ENCODE measurements around the gene CDAN1. TPM values are rescaled to one million over a fixed set of nuclear protein-coding genes. Genes with fewer than 3 reads are reported as not detected.

The CDAN1 gene
- total and polyA plus RNA-seq, 8 donors, result 4.7 to 27.2 (median 10.1) TPM

GRCh38 chr15:42760759-42761158, 23.8 kb upstream of the CDAN1 start:
- 90 to 100% (median 96%) methylated on average over 1 of the region's 1 CpG for WGBS, 5 donors
- TF ChIP-seq EP300 (IDR thresholded peaks at IDR 0.05) (no peak), POLR2AphosphoS5 (IDR thresholded peaks at IDR 0.05) (no peak), POLR2A (IDR thresholded peaks at IDR 0.05) (no peak), CTCF (IDR thresholded peaks at IDR 0.05) (no peak)
- intact Hi-C loops (cut with DNase I; ENCODE audit: low total_unique reads), result no loop called here
- peaks cover 0 to 24% (median 0%) of the 10 kb centered on the region in 4 donors for H3K36me3 ChIP-seq
- DNase-seq, result no peak
- H3K4me1 ChIP-seq, result peaks cover 0 to 6% (median 0%) of the 10 kb centered on the region in 4 donors
- H3K9me3 ChIP-seq, result peaks cover 3 to 33% (median 20%) of the 10 kb centered on the region in 4 donors
- H3K4me3 ChIP-seq, result no peak overlapping the region
- no peaks in the 10 kb centered on the region for H3K27me3 ChIP-seq
- no peak overlapping the region for H3K27ac ChIP-seq

GRCh38 chr15:42759093-42759492, 22.2 kb upstream of the CDAN1 start:
- TF ChIP-seq CTCF (IDR thresholded peaks at IDR 0.05) (no peak), EP300 (IDR thresholded peaks at IDR 0.05) (no peak), POLR2AphosphoS5 (IDR thresholded peaks at IDR 0.05) (no peak), POLR2A (IDR thresholded peaks at IDR 0.05) (no peak)
- 28 to 82% (median 51%) methylated on average over 2 of the region's 2 CpGs; no CpG with 5 or more reads in 1 of the 5 donors for WGBS, 5 donors
- intact Hi-C loops (cut with DNase I; ENCODE audit: low total_unique reads), result no loop called here
- Histone ChIP-seq H3K36me3 (peaks cover 0 to 14% (median 0%) of the 10 kb centered on the region in 4 donors), H3K4me1 (peaks cover 0 to 6% (median 0%) of the 10 kb centered on the region in 4 donors), H3K27me3 (no peaks in the 10 kb centered on the region), H3K27ac (no peak overlapping the region), H3K9me3 (peaks cover 3 to 26% (median 19%) of the 10 kb centered on the region in 4 donors), H3K4me3 (no peak overlapping the region)
- DNase-seq, result peak in 1 of 2 donors; percentile 54

DNA sequence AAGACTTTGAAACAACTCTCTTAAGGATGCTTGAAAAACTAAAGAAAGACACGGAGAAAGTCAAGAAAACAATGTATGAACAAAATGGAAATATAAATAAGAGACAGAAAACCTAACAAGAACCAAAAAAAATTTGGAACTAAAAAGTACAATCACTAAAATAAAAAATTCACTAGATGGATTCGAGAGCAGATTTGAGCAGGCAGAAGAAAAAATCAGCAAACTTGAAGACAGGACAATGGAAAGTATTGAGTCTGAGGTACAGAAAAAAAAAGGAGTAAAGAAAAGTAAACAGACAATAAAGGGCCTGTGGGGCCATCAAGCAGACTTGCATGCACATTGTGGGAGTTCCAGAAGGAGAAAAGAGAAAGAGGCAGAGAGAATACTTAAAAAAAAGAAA, 13.4 kb upstream of the CDAN1 start:
- H3K27ac ChIP-seq, result no peak overlapping the region
- TF ChIP-seq POLR2AphosphoS5 (IDR thresholded peaks at IDR 0.05) (no peak), EP300 (IDR thresholded peaks at IDR 0.05) (no peak), POLR2A (IDR thresholded peaks at IDR 0.05) (no peak), CTCF (IDR thresholded peaks at IDR 0.05) (no peak)
- no peaks in the 10 kb centered on the region for H3K9me3 ChIP-seq
- no peak for DNase-seq
- no peaks in the 10 kb centered on the region for H3K27me3 ChIP-seq
- 92 to 99% (median 97%) methylated on average over 2 of the region's 2 CpGs for WGBS, 5 donors
- H3K4me3 ChIP-seq, result no peak overlapping the region
- intact Hi-C loops (cut with DNase I; ENCODE audit: low total_unique reads), result no loop called here
- H3K36me3 ChIP-seq, result peaks cover 0 to 45% (median 40%) of the 10 kb centered on the region in 4 donors
- H3K4me1 ChIP-seq, result no peaks in the 10 kb centered on the region

DNA sequence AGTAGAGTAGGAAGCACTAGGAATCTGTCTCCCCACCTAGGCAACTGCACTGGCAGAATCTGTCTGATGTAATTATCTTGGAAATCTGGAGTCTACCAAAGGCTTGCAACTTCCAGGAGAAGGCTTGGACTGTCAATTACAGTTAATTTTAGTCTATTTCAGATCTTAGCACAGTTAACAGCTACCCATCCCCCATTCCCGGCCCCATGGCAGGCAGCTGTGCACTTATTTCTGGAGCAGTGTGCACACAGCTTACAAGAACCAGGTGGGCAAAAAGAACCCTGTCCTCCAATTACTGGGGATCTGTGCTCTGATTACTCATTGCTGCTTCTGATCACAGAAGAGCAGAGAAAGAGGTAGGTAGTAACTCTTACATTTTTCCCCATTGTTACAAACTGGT, 12.3 kb upstream of the CDAN1 start:
- Histone ChIP-seq H3K4me3 (no peak overlapping the region), H3K27me3 (no peaks in the 10 kb centered on the region), H3K27ac (no peak overlapping the region), H3K4me1 (no peaks in the 10 kb centered on the region), H3K36me3 (peaks cover 0 to 48% (median 46%) of the 10 kb centered on the region in 4 donors), H3K9me3 (no peaks in the 10 kb centered on the region)
- no peak for DNase-seq
- intact Hi-C loops (cut with DNase I; ENCODE audit: low total_unique reads), result no loop called here
- no peak for TF ChIP-seq EP300 (IDR thresholded peaks at IDR 0.05)
- TF ChIP-seq POLR2AphosphoS5 (IDR thresholded peaks at IDR 0.05), result no peak
- TF ChIP-seq POLR2A (IDR thresholded peaks at IDR 0.05), result no peak
- no peak for TF ChIP-seq CTCF (IDR thresholded peaks at IDR 0.05)
- WGBS, 5 donors, result 94 to 100% (median 97%) methylated on average over 1 of the region's 1 CpG

All from stomach (tissue), 9 donors.